GM12874 (cell line): Measurements from ENCODE around the gene ULK2.

Experiments
- TF ChIP-seq, protein P1 (sequence below): IDR thresholded peaks from 2 replicates; pipeline ENCODE4 v1.5.1; 2011; ENCODE audit warnings: low read depth, mild to moderate bottlenecking, control low read depth, low read length, moderate library complexity; ENCODE audit not compliant: insufficient read depth

Gene ULK2

DNA sequence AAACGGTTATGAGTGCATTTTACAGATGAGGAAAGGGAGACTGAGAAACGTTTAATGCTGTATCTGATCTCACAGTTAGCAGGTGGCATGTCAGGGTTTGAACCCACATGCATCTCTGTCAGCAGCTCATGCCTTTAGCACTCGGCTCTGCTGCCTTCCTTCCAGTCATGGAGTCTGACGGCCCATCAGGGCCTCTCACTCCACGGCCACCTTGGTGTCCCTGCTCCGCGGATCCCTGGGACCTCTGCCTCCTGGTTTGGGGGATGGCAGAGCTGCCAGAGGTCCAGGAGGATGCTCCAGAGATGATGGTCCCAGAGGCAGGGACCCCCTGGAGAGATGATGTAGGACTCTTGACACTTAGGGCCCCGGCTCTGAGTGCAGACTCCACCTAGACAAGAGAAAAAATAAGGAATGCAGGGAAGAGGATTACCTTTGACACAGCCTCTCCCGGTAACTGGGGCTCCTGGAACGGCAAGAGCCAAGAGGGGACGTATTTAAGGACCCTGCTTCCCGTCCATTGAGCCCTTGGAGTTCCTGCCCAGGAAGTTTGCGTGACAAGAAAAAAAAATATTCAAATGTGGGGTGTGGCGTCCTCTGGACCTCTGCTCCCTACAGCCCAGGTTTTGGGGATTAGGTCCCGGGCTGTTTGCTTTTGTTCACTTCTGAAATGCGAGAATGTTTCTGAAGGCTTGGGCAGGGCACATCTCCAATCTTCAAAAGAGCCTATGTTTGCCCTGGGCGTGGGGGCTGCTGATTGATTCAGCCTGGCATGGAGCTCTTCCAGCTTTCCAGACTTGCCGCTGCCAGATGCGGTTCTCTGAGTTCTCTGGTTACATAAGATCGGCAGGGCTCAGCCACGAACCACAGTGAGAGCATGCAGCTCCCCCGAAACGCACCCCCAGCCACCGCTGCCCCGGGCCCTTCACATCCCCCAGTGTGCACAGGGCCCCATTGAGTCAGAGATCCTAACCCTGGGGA lies 119.6 kb downstream of the ULK2 start, which contains the start of gene ALDH3A1:
TSS of gene ALDH3A1 (minus strand) at position 470 of the 978 bp plus-strand sequence. CDS start 3,169 bp downstream, outside the sequence.
- TF ChIP-seq, protein P1, sequence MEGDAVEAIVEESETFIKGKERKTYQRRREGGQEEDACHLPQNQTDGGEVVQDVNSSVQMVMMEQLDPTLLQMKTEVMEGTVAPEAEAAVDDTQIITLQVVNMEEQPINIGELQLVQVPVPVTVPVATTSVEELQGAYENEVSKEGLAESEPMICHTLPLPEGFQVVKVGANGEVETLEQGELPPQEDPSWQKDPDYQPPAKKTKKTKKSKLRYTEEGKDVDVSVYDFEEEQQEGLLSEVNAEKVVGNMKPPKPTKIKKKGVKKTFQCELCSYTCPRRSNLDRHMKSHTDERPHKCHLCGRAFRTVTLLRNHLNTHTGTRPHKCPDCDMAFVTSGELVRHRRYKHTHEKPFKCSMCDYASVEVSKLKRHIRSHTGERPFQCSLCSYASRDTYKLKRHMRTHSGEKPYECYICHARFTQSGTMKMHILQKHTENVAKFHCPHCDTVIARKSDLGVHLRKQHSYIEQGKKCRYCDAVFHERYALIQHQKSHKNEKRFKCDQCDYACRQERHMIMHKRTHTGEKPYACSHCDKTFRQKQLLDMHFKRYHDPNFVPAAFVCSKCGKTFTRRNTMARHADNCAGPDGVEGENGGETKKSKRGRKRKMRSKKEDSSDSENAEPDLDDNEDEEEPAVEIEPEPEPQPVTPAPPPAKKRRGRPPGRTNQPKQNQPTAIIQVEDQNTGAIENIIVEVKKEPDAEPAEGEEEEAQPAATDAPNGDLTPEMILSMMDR = no peak

DNA sequence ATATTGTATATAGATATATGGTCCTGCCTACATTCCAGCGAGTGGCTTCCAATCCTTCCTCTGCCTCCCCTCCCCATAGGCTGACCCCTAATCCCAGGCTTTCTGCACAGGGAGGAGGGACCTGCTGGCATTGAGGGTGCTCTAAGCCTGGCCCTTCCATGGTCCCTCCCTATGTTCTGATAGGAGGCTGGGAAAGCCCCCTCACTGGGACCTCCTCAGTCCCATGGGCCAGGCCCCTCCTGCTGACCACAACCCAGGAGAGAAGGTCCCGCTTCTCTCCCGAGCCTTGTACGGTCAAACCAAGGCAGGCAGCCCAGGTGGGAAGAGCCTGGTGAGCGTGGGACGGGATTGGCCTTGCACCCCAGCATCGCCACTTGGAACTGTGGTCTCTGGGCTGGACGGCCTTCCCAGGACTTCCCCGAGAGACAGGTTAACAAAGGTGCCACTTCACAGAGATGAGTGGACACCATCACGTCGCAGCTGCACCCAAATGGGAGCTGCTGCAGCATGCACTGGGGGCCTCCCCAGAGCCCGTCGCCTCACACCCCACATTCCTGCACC lies 120.5 kb downstream of the ULK2 start:
- TF ChIP-seq, protein P1 = no peak

DNA sequence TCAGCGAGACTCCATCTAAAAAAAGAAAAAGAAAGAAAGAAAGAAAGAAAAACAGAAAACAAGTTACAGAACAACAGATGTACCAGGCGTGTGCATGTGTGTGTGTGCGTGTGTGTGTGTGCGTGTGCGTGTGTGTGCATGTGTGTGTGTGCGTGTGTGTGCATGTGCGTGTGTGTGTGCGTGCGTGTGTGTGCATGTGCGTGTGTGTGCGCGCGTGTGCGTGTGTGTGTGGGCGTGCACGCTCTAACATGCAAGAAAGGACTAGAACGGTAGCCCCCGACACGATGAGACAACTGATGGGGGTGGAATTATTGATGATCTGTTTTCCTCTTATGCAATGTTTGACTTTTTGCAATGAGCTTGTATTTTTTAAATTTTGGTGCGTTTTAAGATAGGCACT lies 121.2 kb downstream of the ULK2 start:
- TF ChIP-seq, protein P1 = no peak

DNA sequence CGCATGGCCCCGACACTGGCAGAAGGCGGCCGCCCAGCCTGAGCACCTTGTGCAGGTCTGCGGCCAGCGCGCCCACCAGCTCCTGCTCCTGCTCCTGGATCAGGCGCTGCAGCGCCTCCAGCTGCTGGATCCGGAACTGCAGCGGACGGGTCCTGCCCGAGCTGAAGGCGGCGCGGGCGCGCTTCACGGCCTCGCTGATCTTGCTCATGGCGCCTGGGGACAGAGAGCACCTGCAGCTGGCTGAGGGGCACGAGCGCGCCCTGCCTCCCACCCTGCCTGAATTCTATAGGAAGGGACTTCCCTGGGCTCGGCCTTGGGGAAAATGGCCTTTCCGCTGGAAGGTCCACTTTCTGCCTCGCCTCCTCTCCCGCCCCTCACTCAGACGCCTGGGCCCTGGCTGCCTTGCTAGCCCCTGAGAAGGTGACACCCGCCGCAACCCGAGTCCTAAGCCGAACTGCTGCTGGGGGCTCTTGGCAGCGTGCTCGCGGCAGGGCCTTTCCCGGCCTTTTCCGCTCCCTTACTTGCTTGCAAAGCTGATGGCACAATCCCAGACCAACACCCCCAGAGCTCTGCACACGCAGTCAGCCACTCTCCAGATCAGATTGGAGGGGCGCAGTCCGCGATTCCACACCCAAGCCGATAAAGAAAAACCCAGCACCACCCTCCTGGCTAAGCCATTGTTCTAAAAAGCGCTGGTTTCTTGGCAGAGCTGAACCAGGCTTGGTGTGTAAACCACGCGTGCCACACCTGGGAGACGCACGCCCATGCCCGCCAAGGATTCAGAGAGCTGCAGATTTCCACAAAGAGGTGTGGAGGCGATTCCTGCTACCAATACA lies 122.6 kb downstream of the ULK2 start:
- TF ChIP-seq, protein P1 = peak; percentile 96

DNA sequence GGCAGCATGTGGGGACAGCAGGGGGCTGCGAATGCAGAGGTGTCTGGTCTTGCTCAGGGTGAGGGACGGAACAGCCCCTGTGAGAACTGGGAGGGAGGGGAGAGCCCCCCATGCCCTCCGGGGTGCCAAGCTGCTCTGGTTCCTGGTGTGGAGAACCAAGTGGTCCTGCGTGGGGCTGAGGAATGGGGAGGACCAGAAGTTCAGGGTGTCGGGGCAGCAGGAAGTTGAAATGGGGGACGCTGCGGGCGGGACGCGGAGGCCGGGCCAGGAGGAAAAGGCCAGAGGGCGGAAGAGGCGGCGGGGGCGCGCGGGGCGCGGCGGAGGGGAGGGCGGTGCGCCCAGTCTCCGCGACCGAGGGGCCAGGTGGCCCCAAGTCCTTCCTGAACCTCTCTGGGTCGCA lies 123.2 kb downstream of the ULK2 start:
- TF ChIP-seq, protein P1 = no peak

GRCh38 chr17:19743101-19744100 lies 124.3 kb downstream of the ULK2 start:
- TF ChIP-seq, protein P1 = no peak
